Uterus (tissue), 2 donors: ENCODE measurements around the gene CCT3.

Experiments
- POLR2A ChIP-seq, 2 donors: fragments of 450-650 bp; IDR thresholded peaks; one replicate each; pipeline ENCODE4 v1.6.1; 2016; ENCODE audit warnings: antibody characterized with exemption in 2 of 2, mild to moderate bottlenecking in 1 of 2, moderate library complexity in 1 of 2
- TF ChIP-seq, protein P1 (sequence below), 4 experiments: fragments of 200-600 bp in 2 of 4; fragments of 450-650 bp in 2 of 4; sonication (generic) in 2 of 4; IDR thresholded peaks; one replicate each; pipeline ENCODE4 v1.5.1; 2016 to 2019; ENCODE audit warnings: antibody characterized with exemption in 4 of 4, mild to moderate bottlenecking in 2 of 4, moderate library complexity in 1 of 4

- TF ChIP-seq, protein P1, sequence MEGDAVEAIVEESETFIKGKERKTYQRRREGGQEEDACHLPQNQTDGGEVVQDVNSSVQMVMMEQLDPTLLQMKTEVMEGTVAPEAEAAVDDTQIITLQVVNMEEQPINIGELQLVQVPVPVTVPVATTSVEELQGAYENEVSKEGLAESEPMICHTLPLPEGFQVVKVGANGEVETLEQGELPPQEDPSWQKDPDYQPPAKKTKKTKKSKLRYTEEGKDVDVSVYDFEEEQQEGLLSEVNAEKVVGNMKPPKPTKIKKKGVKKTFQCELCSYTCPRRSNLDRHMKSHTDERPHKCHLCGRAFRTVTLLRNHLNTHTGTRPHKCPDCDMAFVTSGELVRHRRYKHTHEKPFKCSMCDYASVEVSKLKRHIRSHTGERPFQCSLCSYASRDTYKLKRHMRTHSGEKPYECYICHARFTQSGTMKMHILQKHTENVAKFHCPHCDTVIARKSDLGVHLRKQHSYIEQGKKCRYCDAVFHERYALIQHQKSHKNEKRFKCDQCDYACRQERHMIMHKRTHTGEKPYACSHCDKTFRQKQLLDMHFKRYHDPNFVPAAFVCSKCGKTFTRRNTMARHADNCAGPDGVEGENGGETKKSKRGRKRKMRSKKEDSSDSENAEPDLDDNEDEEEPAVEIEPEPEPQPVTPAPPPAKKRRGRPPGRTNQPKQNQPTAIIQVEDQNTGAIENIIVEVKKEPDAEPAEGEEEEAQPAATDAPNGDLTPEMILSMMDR (IDR thresholded peaks at IDR 0.05), result no peak
- no peak for TF ChIP-seq POLR2A (IDR thresholded peaks at IDR 0.05)
These were observed 49.7 kb upstream of the CCT3 start for GRCh38 chr1:156387870-156388173.
